ENCODE results near the gene OGA.
A peak's percentile ranks its signal among the peaks of the same experiment; 100 is the strongest.

DNA sequence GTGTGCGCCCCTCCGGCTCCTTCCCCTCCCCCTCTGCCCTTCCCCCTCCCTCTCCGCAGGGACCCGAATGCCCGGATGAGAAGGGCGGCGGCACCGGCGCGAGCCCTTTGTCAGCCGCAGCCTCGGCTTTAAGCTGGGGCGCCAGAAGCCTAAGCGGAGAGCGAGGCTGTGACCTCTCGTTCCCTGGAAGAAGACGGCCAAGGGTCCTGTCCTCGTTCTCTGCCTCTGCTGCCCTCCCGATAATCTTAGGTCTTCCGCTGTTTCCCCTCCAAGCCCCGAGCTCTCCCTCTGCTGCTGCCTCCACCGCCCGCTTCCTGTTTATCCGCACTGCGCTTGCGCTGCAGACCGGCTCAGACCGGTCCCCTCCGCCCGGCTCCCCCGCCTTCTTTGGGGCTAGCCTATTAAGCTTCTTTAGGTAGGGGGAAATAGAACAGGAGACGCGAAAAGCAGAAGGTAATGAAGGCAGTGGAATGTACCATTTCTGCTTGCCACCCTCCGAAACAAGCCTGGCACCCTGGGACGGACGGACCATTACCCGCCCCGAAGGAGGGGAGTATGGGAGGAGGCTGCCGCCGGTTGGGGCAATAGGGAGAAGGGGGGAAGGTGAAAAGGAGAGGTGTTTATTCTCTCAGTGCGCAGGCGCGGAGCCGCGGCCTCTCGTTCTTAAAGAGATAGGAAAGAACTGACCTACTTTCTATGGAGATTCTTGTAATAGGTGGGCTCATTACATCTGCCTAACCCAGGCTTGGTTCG lies at the start of gene OGA:
- peak in 2 of 11 experiments; percentile 16 to 18 for TF ChIP-seq CTCF (IDR thresholded peaks at IDR 0.05 in 8 of 11, conservative IDR thresholded peaks at IDR 0.05 in 3 of 11)
- TF ChIP-seq POLR2A (IDR thresholded peaks at IDR 0.05), result peak; percentile 70 to 96 (median 94)
- TF ChIP-seq POLR2AphosphoS5 (IDR thresholded peaks at IDR 0.05), result peak; percentile 99
